Mesendoderm (in vitro differentiated cells): Measurements from ENCODE around the gene NAP1L4.
"Not testable (repeated sequence)": the region's sequence is repeated elsewhere in the genome, so short reads cannot be mapped to it uniquely, and the experiment has no call there.

ENCODE experiments used
- DNase-seq: peaks from one replicate; pipeline ENCODE4 v3.0.0; 2013
- H2AK5ac ChIP-seq: 2 replicates; pipeline ENCODE4 v1.6.1; 2013; ENCODE audit warnings: low read length, inconsistent platforms
- H2BK120ac ChIP-seq: 2 replicates; pipeline ENCODE4 v1.6.1; 2013; ENCODE audit warnings: low read depth, mild to moderate bottlenecking, low read length, moderate library complexity, mixed read lengths
- H2BK15ac ChIP-seq: replicated peaks from 2 replicates; pipeline ENCODE4 v1.6.1; 2013; ENCODE audit warnings: low read depth, mild to moderate bottlenecking, moderate library complexity
- H2BK5ac ChIP-seq: 2 replicates; pipeline ENCODE4 v1.6.1; 2013; ENCODE audit warnings: low read length, inconsistent platforms
- H3K18ac ChIP-seq: 2 replicates; pipeline ENCODE4 v1.6.1; 2013; ENCODE audit warnings: mild to moderate bottlenecking, low read length, mixed read lengths
- H3K23ac ChIP-seq: one replicate; pipeline ENCODE4 v1.6.1; 2013; ENCODE audit warnings: low read length
- H3K27ac ChIP-seq: 2 replicates; pipeline ENCODE4 v1.5.1; 2013; ENCODE audit warnings: low read depth, mild to moderate bottlenecking, inconsistent platforms, low read length, moderate library complexity
- H3K27me3 ChIP-seq: 2 replicates; pipeline ENCODE4 v1.6.1; 2013; ENCODE audit warnings: low read length, control low read depth, mild to moderate bottlenecking, inconsistent platforms; ENCODE audit not compliant: insufficient read depth, poor library complexity
- H3K36me3 ChIP-seq: 2 replicates; pipeline ENCODE4 v1.6.1; 2013; ENCODE audit warnings: low read length, inconsistent platforms; ENCODE audit not compliant: control insufficient read depth, insufficient read depth
- H3K4ac ChIP-seq: one replicate; pipeline ENCODE4 v1.6.1; 2013; ENCODE audit warnings: low read depth, mild to moderate bottlenecking, low read length, moderate library complexity
- H3K4me1 ChIP-seq: 2 replicates; pipeline ENCODE4 v1.6.1; 2013; ENCODE audit warnings: low read depth, low read length, inconsistent platforms; ENCODE audit not compliant: control insufficient read depth
- H3K4me2 ChIP-seq: 2 replicates; pipeline ENCODE4 v1.6.1; 2013; ENCODE audit warnings: low read length
- H3K4me3 ChIP-seq: 2 replicates; pipeline ENCODE4 v1.5.1; 2013; ENCODE audit warnings: mild to moderate bottlenecking, low read length
- H3K56ac ChIP-seq: one replicate; pipeline ENCODE4 v1.6.1; 2013; ENCODE audit warnings: low read length
- H3K79me1 ChIP-seq: 2 replicates; pipeline ENCODE4 v1.6.1; 2013; ENCODE audit warnings: low read length, inconsistent platforms
- H3K79me2 ChIP-seq: 2 replicates; pipeline ENCODE4 v1.6.1; 2013; ENCODE audit warnings: mild to moderate bottlenecking, low read length; ENCODE audit not compliant: control insufficient read depth, insufficient read depth
- H3K9ac ChIP-seq: 2 replicates; pipeline ENCODE4 v1.6.1; 2013; ENCODE audit warnings: low read length, inconsistent platforms
- H4K5ac ChIP-seq: one replicate; pipeline ENCODE4 v1.6.1; 2013; ENCODE audit warnings: low read length
- H4K8ac ChIP-seq: one replicate; pipeline ENCODE4 v1.6.1; 2013; ENCODE audit warnings: low read depth, mild to moderate bottlenecking, control low read depth, low read length, moderate library complexity
- WGBS: extraction: QIAGEN DNeasy Blood & Tissue Kit; methylation state at CpG from one replicate; pipeline ENCODE4 v1.1.7; 2013; ENCODE audit warnings: low lambda C conversion rate, missing lambda C conversion rate; ENCODE audit not compliant: insufficient coverage; ENCODE audit errors: extremely low coverage; 5-methylcytosine and 5-hydroxymethylcytosine counted together

The NAP1L4 gene

GRCh38 chr11:2940921-2941821 is 51.0 kb downstream of the NAP1L4 start:
- no CpG with 5 or more reads among the region's 10 CpGs for WGBS
- DNase-seq: no peak
- no peak overlapping the region for H2BK15ac ChIP-seq

DNA sequence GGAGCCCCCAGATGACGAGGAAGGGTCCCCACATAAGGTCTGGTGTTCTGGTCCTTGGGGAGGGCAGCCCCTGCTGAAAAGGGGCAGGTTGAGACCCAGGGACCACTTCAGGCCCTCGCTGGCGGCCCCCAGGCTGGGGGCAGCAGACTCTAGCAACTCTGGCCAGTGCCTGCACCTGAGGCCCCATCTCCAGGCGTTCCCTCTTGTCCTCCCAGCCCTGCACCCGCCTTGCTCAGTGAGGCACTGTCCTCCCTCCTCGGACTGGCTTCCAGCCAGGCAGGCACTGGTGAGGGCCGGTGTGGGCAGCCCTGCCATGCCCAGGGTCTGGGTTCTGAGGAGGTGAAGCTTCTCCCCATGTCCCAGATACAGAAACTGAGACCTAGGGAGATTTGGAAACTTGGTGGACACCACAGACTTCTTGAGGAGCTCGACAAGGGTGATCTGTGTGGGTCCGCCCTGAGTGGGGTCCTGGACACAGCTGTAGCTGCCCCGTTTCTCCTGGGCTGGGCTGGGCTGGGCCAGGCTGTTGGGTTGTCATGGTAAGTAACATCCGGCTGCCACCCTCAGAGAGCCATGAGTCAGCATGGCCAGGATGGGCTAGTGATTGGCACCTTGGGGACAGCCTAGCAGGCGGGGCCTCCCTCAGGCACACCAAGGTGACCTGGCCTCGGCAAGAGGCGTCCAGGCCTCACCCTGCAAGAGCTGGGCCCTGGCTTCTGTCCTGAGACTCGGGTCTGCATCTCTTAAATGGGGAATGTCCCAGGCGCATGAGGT is 51.8 kb downstream of the NAP1L4 start:
- WGBS: no CpG with 5 or more reads among the region's 16 CpGs
- Histone ChIP-seq H3K4me1 (no peaks in the 10 kb centered on the region), H3K4ac (no peak overlapping the region), H2BK15ac (no peak overlapping the region), H3K9ac (no peak overlapping the region), H2BK120ac (no peak overlapping the region), H2BK5ac (no peak overlapping the region), H3K27me3 (no peaks in the 10 kb centered on the region), H3K18ac (no peak overlapping the region), H4K5ac (no peak overlapping the region), H2AK5ac (no peak overlapping the region), H3K27ac (no peak overlapping the region), H3K79me2 (no peaks in the 10 kb centered on the region), H3K4me2 (no peak overlapping the region), H3K4me3 (no peak overlapping the region), H4K8ac (no peak overlapping the region), H3K56ac (no peak overlapping the region), H3K79me1 (peaks cover 1% of the 10 kb centered on the region), H3K23ac (no peak overlapping the region), H3K36me3 (peaks cover 4% of the 10 kb centered on the region)
- no peak for DNase-seq

More at GRCh38 chr11:2940921-2941821, 51.0 kb downstream of the NAP1L4 start:
- Histone ChIP-seq H3K56ac (no peak overlapping the region), H3K18ac (no peak overlapping the region), H3K9ac (no peak overlapping the region), H3K23ac (no peak overlapping the region), H3K27me3 (no peaks in the 10 kb centered on the region), H3K36me3 (peaks cover 4% of the 10 kb centered on the region), H3K79me1 (peaks cover 1% of the 10 kb centered on the region), H3K27ac (no peak overlapping the region), H4K5ac (no peak overlapping the region), H3K4ac (no peak overlapping the region), H3K4me1 (peaks cover 2% of the 10 kb centered on the region), H3K4me2 (no peak overlapping the region), H2BK120ac (no peak overlapping the region), H3K79me2 (no peaks in the 10 kb centered on the region), H4K8ac (no peak overlapping the region), H2BK5ac (no peak overlapping the region), H3K4me3 (no peak overlapping the region), H2AK5ac (no peak overlapping the region)

DNA sequence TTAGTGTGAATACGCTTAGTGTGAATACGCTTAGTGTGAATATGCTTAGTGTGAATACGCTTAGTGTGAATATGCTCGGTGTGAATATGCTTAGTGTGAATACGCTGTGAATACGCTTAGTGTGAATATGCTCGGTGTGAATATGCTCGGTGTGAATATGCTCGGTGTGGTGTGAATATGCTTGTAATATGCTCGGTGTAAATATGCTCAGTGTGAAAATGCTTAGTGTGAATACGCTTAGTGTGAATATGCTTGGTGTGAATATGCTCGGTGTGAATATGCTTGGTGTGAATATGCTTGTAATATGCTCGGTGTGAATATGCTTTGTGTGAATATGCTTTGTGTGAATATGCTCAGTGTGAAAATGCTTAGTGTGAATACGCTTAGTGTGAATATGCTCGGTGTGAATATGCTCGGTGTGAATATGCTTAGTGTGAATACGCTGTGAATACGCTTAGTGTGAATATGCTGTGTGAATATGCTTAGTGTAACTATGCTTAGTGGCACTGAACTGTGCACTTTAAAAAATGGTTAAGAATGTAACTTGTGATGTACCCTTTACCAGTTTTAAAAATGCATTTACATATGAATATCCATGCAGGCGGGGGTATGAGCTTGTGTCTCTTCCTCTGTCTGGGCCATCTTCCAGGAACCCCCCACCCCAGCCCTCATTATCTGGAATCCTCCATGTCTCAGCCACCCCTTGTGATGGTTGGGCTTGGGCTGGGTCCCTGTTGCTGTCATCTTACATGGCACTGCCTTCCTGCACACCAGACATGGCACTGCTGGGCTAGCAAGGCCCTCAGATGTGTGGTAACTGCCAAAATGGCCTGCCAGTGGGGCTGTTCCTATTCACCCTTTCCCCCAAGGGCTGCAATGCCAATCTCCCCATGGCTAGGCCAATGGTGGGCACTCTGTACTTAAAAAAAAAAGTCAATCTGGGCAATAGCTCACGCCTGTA is 53.4 kb downstream of the NAP1L4 start:
- not testable (repeated sequence) for H3K4me1 ChIP-seq, H3K23ac ChIP-seq, H3K79me2 ChIP-seq, H3K4ac ChIP-seq, H2AK5ac ChIP-seq, H3K18ac ChIP-seq, H2BK5ac ChIP-seq, H3K27me3 ChIP-seq, H3K4me2 ChIP-seq, H4K5ac ChIP-seq, H3K27ac ChIP-seq, DNase-seq, H3K79me1 ChIP-seq, H3K9ac ChIP-seq, H4K8ac ChIP-seq, H2BK120ac ChIP-seq, H3K36me3 ChIP-seq, H2BK15ac ChIP-seq, H3K4me3 ChIP-seq, H3K56ac ChIP-seq
- WGBS: no CpG with 5 or more reads among the region's 20 CpGs

DNA sequence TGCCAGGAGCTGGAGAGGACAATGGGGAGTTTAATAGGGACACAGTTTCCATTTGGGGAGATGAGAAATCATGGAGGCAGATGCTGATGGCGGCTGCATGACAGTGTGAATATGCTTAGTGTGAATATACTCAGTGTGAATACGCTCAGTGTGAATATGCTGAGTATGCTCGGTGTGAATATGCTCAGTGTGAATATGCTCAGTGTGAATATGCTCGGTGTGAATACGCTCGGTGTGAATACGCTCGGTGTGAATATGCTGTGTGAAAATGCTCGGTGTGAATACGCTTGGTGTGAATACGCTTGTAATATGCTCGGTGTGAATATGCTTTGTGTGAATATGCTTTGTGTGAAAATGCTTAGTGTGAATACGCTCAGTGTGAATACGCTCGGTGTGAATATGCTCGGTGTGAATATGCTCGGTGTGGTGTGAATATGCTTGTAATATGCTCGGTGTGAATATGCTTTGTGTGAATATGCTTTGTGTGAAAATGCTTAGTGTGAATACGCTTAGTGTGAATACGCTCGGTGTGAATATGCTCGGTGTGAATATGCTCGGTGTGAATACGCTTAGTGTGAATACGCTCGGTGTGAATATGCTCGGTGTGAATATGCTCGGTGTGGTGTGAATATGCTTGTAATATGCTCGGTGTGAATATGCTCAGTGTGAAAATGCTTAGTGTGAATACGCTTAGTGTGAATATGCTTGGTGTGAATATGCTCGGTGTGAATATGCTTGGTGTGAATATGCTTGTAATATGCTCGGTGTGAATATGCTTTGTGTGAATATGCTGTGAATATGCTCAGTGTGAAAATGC is 54.3 kb downstream of the NAP1L4 start:
- H3K4ac ChIP-seq, H3K4me3 ChIP-seq, H2BK120ac ChIP-seq: not testable (repeated sequence)

More for the DNA sequence above, 54.3 kb downstream of the NAP1L4 start:
- H3K4me2 ChIP-seq, H3K9ac ChIP-seq, H3K27ac ChIP-seq, H2BK15ac ChIP-seq, DNase-seq, H3K56ac ChIP-seq, H2BK5ac ChIP-seq, H3K4me1 ChIP-seq, H3K27me3 ChIP-seq, H3K18ac ChIP-seq, H4K8ac ChIP-seq, H3K23ac ChIP-seq, H3K79me1 ChIP-seq, H2AK5ac ChIP-seq, H3K79me2 ChIP-seq, H4K5ac ChIP-seq, H3K36me3 ChIP-seq: not testable (repeated sequence)
- WGBS: no CpG with 5 or more reads among the region's 32 CpGs
